ENCODE measurements around the gene FOXD2.

FOXD2 gene

DNA sequence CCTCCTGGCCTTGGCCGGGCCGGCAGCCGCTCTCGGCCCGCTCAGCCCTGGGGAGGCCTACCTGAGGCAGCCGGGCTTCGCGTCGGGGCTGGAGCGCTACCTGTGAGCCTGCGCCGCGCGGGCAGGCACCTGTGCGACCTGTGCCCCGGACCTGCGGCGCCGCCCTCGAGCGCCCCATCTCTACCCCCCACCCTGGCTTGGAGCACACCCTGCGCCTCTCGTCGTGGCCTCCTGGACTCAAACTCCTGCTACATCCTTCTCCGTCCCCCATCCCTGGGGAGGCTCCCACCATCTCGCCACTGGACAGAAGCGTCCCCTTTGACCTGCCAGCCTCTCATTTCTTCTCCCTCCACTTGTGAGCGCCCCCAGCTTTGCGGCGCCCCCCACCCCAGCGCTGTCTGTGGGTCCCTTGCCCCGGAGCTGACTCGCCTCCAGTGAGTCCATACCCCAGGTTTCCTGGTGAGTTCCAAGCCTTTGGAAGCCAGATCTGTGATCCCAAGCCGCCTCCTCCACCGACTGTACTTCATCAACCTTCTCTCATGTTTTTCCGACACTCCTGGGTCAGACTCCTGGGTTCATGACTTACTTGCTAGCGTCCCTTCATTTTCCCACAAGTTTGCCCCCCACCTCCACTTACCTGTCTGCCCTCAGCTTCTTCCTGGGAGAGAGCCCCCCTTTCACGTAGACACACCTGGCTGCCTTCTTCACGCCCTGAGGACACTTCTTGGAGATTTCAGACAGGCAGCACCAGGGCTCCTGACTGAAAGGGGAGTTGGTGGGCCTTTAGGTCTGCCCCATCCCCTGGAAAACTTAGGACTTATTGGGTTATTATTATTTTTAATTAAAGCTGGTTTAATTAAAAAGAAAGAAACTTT is 20.4 kb upstream of the FOXD2 start:
- no peak for FAIRE-seq

DNA sequence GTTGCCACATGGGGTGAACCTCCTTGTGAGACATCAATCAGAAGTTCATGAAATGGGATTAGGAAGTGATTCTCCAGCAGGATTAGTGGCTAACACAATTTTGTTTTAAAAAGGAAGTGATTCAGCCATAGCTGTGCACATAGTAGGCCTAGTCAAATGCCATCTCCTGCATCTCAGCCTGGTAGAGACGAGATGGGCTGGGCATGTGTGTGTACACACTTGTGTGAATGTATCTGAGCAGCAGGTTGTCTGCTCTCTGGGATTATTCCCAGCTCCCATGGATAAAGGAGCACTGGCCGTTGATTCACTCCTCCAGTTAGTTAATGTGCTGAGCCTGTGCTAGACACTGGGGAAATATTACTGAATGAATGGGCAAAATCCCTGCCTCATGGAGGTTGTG is 19.7 kb upstream of the FOXD2 start:
- FAIRE-seq = no peak

DNA sequence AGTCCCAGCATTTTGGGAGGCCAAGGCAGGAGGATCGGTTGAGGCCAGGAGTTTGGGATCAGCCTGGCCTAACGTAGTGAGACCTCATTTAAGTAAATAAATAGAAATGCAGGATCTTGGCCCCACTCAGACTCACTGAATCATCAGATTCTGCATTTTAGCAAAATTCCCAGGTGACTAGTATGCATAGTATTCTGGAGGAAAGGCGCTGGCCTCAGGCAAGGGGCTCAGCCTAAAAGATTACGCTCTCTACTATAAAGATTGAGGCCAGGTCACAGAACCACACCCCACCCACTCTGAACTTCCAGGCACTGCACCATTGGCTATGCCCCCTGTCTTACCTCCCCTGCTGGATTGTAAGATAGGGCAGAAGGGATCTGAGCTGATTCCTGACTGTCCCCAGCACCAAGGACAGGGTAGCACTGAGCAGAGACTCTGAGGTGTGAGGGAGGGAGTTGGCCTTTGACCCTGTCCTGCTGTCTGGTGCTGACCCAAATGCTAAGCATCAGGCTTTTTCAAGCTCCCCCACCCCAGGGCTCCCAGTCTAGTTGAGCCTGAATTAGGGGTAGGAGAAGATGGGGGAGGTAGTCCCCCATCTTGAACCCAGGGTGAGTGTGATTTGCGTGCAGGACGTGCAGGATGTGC is 19.0 kb upstream of the FOXD2 start:
- no peak for FAIRE-seq

DNA sequence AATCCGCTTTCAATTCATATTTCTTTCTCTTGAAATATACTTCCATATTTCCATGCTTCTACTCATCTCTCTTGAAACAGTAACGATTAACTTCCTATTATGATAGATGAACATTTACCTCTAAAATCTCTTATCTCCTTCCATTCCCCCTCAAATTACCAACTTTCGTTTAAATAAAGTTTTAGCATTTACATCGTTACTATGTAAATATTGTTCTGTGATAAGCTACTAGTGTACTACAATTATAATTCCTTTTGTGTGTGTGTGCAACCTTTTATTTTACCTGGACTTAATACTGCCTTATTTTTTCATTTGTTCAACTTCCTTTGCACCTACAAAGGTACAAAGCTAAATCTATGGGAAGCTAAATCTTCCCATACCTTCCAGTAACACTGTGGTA is 17.3 kb upstream of the FOXD2 start:
- FAIRE-seq = no peak

DNA sequence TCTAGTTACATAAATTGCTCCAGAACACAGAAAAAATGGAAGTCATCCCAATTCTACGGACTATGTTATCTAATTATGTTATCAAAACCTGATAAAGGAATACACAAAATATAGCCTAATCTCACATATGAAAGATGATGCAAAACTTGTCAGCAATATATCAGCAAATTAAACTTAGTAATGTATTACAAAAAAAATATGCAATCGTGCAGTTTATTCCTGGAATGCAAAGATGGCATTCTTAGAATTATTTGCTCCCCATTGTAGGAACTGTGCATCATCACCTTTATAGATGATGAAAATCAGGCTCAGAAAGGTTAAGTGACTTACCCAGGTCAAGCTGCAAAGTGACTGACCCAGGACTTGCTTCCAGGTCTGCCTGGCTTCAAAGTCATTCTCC is 14.0 kb upstream of the FOXD2 start:
- FAIRE-seq = no peak

DNA sequence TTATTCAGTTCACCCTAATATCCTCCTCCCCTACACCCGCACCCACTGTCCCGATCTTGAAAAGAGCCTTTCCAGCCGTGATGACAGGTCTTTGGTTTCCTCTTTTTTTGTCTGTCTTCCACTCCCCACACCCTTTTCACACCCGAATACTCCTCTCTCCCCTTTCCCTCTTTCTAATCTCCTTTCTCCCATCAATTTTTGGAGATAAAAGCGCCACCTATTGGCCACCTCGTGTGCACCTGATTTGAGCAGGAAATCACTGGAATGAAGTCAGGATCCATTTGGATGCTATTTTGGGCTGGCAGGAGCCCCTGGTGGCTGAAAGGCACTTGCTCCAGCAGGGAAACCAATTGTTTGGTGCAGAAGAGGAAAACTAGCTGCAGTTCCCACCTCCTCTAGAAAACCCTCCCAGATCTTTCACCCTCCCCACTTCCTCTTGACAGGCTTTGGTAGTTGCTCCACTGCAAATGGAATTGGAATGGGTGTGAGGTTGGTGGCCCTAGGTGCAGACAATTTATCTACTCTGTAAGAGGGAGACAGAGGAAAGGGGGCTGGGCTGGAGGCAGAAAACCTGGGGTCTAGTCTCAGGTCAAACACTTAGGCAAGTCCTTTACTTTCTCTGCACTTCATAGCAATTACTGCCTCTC is 13.4 kb upstream of the FOXD2 start:
- peak; percentile 23 for FAIRE-seq

DNA sequence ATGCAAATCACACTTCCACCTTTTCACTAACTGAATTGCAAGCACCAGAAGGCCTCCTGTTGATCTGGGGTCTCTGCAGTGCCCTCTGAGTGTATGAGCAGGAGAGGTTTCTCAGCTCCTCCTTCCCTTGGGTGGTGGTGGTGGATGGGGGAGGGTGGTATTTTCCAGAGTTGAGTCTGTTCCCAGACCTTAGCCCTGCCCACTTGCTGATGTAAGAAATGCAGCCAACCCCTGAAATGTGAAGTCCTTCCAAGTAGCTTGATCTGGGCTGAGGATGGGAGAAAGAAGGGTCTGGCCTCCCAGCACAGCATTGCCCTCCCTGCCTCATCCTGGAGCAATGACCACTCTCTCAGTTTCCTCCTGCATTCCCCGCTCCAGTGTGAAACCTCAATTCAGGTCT is 6.3 kb upstream of the FOXD2 start:
- no peak for FAIRE-seq

DNA sequence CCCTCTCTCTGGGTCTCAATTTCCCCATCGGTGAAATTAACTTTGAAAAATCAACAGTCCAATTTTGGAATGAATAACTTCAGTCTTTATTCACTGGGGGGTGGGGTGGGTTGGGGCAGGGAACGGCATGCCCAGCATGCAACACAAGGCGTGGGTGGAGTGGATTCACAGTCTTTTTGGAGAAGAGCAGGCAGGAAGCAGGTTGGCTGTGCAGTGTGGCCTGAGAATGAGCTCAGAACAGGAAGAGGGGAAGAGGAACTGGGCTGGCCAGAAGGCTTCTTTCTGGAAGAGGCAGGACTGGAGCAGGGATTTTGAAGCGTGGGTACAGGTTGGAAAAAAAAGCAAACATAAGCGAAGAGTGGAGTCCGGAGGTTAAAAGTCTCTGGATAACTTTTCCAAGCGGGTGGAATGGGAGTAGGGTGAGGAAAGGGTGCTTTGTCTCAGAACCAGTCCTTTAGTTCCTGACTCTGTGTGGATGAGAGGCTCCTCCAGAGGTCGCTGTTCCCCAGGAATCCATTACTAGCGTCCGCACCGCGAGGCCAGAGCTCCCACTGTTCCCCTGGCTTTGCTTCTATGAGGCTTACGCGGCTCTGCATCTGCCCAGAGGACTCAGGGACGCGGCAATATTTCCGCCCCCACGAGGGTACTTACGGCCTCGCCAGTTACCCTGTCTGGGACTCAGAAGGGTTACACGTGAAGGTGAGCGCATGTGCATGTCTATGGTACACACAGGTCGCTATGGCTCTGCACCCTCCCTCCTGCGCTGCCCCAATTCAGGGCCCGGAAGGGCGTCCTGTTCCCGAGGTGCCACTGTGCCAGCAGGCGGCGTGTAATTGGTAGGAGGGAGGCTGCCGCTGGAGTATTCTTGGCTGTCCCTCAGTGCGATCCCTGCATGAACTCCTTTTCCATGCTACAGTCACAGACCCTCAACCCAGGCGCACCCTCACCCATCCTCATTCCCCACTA is 5.5 kb upstream of the FOXD2 start:
- peak; percentile 52 for FAIRE-seq

DNA sequence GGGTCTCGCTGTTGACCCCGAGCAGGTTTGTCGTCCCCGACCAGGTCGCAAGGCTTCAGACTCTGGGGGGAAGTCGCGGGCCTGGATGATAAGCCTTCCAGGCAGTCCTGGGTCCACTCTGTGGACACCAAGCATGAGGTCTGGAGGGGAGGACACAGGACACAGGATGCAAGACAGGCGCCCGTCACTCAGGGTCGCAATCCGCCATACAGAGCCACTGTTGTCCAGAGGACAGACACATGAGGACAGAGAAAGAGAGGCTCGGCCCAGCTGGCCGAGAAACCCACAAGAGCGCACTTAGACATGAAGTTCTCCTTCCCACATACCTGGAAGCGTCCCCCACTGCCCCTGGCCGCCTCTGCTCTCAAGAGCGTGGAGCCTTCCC is 4.8 kb upstream of the FOXD2 start:
- FAIRE-seq = no peak

DNA sequence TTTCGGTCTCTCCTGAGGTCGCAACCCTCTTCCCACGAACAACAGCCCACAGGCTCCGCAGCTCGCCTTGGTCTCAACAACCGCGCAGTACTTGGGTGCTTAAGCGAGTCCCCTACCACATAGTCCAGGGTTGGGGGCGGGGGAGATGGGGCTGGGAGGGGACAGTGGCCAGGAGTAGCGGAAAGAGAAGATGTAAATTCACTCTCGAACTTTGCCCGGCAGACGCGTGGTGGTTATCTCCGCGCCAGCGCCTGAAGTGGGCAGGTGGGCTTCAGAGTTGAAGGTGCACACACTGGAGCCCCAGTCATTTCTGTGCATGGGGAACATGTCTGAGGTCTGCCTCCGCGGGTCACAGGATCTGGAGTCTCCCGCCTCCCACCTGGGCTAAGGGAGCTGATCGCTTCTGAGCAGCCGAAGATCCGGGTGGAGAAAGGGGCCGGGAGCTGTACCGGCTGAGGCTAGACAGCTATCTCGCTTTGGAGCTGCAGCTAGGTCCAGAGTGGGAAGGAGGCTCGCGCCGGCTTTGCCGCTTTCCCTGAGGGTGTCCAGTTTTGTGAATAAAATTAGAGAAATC is 4.3 kb upstream of the FOXD2 start:
- no peak for FAIRE-seq

DNA sequence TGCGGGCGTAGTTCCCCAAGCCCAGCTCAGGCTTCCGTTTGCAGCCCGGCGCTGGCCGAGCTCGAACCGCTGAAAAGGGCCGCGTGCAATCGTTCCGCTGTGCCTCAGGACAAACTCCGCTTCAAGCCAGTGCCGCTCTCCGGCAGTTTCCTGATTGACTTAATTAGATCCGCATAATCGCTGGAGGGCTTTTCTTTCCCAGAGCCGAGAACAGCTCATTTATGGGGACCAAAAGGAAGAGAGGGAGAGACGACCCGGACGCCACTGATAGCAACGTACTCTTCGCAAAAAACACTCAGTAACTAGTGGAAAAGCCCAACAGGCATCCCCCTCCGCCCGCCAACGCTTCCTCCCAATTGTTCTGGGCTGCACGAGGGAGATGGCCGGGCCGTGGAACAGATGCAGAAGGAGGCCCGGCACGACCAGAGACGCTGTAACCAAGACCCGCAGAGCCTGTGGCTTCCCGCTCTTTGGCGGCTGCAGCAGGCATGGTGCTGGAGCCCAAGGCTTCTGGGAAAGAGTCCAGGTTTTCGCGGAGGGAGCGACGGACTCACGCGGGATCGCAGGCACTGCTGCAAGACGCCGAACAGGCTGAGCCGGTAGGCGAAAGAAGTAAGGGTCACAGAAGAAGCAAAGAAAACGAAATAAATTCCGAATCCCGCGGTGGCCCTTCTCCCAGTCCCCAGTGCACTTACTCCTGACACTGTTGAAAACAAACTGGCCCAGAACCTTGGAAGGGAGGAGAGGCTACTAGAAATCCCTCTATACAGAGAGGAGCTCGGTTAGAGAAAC is 3.6 kb upstream of the FOXD2 start:
- FAIRE-seq = no peak

DNA sequence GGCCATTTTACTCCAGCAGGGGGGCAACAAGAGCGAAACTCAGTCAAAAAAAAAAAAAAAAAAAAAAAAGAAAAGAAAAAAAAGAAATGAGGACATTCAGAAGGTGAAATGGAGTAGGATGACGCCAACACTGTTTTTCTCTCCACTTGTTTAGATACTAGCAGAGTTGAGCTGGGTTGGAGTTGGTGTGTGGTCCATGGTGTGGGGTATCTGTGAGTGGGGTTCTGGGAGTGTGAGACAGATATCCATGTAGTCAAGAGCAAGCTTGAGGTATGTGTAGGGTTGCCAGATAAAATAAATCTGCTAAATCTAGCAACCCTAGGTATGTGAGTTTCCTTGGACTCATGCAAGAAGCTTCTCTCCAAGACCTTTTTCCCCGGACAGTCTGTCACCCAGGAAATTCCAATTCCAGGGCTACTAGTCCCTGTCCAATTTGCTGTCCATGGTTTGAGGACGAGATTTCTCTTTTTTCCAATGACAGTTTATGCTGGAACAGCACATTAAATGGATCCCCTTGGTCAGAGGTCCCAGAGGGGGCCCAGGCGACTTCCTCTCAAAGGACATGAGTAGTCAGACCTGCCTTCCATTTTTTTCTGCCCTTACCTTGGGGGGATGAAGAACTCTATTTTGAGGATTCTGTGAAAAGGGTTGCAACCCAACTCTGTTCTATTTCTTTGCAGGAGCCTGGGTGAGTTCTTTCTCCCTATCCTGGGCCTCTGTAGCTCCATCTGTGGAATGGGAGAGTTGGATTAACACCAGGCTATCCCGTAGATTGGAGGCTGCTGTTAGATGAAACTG is 2.1 kb upstream of the FOXD2 start:
- FAIRE-seq = no peak

DNA sequence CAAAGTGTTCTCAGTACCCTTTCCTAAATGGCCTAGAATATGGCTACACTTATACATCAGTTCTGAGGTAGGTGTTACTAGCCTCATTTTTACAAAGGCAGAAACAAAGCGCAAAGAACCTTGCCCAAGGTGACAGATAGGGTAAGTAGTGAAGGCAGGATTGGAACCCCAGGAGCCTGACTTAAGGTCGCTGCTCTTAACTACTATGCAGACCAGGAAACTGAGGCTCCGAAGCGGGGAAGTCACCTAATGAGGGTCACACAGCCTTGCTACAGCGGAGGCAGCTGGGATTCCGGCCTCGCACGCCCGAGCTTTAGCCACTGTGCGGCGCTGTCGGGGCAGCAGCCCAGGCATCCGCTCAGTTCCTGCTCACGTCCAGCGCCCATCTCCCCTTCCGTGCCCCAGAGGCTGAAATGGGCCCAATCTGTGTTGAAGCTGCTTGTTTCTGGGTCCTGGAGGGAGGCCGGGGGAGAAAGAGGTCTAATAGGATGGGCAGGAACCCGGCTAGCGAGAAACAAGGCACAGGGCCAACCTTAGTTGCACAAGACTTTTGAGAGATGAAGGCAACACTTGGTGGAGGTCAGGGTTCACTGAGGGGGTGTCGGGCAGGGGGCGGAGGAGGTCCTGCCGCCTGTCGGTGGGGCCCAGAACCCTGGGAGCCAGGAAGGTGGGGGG is 1.4 kb upstream of the FOXD2 start:
- no peak for FAIRE-seq

DNA sequence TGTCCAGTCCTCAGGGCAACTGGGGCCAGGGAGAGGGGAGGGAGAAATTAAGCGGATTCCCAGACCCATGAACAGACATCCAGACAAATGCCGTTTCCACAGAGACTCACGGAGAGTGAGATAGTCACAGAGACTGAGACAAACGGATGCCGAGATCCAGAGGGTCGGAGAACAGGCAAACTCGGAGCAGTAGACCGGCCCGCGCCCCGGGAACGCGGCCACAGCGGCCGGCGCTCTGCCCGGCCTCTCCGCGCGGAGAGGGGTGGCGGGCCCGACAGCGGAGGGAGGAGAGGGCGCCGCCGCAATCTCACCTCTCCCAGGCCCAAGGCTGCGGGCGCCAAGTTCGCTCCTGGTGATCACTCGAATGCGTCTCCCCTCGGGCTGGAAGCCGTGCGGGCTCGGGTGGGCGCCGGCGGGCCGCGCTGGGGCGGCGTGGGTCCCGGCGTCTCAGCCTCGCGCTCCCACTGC is 831 bp upstream of the FOXD2 start:
- no peak for FAIRE-seq

DNA sequence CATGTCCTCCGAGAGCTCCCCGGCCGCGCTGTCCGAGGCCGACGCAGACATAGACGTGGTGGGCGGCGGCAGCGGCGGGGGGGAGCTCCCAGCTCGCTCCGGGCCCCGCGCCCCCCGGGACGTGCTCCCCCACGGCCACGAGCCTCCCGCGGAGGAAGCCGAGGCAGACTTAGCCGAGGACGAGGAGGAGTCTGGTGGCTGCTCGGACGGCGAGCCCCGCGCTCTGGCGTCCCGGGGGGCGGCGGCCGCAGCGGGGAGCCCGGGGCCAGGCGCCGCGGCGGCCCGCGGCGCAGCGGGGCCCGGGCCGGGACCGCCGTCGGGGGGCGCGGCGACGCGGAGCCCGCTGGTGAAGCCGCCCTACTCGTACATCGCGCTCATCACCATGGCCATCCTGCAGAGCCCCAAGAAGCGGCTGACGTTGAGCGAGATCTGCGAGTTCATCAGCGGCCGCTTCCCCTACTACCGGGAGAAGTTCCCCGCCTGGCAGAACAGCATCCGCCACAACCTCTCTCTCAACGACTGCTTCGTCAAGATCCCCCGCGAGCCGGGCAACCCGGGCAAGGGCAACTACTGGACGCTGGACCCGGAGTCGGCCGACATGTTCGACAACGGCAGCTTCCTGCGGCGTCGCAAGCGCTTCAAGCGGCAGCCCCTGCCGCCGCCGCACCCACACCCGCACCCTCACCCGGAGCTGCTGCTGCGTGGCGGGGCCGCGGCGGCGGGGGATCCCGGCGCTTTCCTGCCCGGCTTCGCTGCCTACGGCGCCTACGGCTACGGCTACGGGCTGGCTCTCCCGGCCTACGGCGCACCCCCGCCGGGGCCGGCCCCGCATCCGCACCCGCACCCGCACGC is 547 bp downstream of the FOXD2 start:
- FAIRE-seq = no peak

DNA sequence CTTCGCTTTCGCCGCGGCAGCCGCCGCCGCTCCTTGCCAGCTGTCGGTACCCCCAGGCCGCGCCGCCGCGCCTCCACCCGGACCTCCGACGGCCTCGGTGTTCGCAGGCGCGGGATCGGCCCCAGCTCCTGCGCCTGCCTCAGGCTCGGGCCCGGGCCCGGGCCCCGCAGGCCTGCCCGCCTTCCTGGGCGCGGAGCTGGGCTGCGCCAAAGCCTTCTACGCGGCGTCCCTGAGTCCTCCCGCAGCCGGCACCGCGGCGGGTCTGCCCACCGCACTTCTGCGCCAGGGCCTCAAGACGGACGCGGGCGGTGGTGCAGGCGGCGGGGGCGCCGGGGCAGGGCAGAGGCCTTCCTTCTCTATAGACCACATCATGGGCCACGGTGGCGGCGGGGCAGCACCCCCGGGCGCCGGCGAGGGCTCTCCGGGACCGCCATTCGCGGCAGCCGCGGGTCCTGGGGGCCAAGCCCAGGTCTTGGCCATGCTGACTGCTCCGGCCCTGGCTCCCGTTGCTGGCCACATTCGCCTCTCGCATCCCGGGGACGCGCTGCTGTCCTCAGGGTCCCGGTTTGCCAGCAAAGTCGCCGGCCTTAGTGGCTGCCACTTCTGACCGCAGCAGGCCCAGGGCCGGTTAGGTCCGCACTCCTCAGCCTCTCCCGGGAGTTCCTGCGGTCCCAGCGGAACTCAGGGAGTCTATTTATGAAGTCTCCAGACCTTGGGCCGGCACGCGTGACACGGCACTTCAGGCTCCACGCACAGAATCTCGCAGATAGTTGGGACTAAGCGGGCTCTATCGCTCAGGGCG is 1.4 kb downstream of the FOXD2 start:
- no peak for FAIRE-seq

DNA sequence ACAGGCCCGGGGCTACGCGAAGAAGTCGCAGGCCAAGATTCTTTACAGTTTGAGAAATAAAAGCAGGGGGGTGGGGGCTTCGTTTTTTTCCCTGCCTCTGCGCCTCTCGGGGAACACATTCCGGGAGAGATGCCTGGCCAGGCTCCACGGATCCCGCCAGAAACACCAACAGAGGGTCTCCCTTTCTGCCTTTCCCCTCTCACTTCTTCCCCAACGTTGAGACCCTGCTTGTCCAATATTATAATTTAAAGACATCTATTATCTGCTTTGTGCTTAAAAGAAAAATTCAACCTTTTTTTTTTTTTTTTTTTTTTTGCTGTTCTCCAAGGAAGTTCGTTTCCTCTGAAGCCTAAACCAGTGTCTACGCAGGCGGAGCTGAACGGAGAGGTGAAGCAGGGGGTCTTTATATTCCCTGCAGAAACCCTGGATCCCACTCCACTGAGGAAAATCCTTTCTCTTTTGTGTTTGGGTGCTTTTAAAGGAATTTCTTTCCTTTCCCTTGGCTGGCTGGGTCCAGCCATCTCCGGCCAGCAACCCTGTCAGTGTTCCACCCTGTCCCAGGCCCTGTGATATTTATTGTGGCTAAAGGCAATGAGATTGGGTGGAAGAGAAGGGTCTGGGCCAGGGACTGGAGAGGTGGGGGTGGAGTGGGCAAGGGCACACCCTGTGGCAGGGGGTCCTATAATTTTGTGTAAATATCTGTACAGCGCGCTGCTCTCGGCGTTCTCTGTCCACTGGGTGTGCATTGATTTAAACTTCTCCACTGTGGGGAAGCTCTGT is 2.2 kb downstream of the FOXD2 start:
- no peak for FAIRE-seq

Measured in TTC549 (cell line).